ENCODE results near the gene EPHA8.

The EPHA8 gene

DNA sequence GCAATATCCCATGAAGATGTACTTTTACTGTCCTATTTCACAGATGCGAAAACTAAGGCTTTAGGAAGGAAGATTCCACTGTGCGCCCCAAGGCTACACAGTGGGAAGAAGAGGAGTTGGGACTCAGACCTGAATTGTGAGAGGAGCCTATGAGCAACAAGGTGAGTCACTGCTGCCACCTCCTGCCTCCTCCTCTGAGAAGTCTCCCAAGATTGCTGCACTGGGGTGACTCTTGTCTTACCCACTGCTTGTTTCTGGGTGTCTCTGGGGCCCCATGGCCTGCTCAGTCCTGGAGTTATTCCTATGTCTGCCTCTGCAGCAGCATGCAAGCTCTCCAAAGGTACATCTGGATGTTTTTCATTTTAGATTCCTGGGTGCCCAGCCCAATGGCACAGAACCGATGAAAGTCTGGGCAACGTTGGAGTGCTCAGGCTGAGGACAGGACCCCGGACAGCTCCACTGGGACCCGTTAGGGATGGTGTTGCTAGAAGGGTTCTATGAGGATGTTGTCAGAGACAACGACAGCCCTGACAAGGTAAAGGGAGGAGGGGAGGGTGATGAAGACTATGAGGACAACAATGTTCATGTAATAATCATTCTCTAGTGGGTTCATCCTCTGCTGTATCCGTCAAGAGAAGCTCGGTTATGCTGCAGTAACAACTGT is 62.1 kb downstream of the EPHA8 start:
- no peak for DNase-seq

DNA sequence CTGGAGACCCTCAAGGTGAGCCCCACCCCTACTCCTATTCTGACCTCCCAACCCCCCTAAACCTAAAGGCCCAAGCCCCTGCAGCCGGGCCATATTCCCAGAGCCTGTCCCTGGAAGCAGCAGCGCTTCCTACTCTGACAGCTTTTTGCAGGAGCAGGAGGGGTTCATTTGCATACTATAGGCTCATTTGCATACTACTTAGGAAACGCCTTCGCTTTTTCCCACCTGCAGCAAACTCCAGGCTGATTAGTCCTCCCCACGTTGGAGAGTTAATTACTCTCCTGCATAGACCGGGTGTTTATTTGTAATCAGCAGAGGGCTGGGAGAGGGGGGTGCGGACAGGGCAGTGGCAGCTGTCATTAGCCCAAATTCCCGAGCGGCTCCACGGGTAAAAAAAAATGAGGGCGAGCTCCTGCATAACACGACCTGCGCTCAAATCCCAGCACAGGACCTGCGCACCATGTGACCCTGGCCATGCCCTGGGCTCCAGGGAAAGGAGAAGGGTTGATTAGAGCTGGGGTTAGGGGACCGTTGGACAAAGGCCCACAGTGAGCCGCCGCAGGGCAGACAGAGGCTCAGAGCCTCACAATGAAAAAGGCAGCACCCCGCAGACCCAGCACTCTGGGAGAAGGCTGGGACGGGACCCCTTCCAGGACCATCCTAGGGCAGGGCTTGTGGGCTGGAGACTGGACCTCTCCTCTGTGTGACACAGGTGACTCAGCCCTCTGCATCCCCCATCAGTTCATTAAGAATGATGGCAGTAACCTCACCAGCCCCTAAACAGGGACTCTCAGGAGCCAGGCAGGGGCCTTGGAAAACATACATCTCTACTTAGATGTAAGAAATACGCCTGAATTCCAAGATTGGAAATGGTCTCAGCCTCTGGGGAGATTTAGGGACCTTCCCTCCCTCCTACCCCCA is 63.2 kb downstream of the EPHA8 start:
- peak; percentile 12 for DNase-seq

DNA sequence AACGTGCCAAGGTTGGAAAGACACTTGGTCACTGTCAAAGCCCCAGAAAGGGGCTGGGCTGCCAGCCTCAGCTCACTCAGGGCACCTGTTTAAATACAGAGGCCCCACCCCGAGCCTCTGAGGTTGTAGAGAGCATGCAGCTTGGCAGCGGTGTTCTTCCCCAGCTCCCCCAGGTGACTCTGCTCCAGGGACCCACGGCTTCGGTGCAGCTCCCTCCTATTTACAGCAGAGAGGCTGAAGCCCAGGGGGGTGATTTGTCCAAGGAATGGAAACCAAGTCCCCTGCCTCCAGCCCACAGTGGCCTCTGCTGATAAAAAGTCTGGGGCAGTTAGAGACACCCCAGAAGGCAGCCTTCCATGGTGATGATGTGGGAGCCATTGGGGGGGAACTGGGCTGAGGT is 64.0 kb downstream of the EPHA8 start:
- DNase-seq, result peak; percentile 72

DNA sequence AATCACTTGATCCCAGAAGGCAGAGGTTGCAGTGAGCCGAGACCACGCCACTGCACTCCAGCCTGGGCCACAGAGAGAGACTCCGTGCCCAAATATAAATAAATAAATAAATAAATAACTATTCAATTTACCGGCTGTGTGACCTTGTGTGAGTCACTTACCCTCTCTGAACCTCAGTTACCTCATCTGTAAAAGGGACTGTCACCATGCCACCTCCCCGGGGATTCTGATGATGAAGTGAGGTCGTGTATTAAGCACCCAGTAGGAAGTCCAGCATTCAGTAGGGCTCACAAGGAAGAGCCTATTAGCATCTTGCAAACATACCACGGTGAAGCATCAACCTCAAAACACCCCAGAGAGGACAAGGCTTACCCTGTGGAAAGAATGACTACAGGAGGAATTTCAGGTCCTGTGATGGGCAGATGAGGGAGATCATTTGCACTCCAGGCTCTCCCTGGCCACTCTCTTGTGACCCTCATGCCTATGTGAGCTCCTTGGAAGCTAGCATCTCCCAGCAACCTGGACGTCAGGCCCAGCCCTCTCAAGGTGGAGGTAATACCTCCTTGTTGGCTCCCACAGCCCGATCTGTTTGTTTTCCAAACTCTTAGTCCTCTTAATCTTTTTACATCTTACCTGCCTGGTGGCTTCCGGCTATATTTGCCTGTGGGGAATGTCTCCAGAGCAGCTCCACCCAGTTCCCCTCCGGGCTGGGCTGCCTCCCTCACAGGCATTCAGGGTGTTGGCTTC is 65.6 kb downstream of the EPHA8 start:
- no peak for DNase-seq

DNA sequence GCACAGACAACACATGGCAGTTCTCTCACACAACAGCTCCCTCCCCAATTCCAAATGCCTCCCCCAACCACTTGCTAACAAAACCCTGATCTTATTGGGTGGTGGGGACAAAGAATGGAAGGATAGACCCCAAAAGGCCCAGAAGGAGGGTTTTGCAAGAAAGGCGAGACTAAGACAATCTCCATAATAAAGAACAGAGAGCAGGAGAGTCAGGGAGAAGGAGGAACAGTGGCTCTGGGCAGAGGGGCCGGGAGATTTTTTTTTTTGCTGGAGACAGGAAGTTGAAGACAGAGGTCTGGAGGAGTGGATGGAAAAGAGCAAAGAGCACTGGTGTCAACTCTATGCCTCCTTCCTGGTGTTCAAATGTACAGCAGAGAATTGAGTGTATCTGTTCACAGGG is 66.6 kb downstream of the EPHA8 start:
- no peak for DNase-seq

DNA sequence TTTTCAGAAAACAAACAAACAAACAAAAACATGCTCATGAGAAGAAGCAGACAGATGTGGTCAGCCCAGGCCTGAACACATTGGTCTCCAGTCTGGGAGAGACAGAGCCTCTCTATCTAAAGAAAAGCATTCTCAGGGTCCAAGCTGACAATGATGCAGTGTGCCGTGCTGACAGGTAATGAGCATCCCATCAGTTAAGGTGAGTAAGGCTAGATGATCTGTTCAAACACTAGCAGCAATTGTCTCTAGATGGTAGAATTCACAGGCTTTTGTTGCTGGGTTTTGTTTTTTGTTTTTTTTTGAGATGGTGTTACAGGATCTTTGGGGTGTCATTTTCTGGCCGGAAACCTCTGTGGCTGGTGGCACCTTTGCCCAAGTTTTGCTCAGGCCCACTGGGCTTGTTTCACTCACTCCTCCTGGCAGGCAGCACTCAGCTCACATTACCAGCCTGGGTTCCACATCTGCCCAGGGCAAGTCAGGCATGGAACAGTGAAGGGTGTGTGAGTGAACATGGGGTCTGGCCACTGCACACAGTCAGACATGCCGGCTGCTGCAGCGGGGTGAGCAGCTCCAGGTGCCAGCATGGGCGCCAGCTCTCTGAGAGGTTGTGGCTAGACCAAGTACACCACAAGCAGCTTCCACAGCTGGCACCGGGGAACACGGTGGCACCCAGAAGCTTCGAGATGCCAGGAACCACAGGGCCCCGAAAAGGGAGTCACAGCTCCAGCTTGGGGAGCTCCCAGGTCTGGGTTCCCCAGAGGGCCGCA is 70.6 kb downstream of the EPHA8 start:
- no peak for DNase-seq

DNA sequence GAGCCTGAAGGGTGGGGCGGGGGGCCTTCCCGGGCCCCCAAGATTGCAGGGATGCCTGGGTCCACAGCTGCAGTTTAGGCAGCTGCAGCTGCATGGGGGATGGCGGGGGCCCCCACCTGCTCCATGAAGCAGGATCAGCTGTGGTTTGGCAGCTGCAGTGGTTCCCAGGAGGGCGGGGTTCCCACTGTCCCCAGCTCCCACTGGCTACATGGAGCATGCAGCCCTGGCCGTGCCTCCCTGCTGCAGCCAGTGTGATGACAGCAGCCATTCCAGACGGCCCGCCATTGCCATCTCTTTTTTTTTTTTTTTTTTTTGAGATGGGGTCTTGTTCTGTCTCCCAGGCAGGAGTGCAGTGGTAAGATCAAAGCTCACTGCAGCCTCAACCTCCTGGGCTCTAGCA is 72.1 kb downstream of the EPHA8 start:
- DNase-seq, result no peak

DNA sequence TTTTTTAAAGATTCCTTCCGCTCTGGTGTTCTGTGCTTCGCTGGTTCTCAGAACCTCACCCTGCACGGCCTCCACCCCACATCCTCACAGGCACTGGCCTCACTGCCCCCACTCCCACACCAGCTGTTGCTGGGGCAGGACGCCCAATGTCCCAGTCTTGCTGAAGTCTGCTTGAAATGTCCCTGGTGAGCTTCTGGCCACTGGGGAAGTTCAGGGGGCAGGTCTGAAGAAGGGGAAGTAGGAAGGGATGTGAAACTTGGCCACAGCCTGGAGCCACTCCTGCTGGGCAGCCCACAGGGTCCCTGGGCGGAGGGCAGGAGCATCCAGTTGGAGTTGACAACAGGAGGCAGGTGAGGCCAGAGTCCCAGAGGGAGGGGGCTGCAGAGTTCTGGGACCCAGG is 73.1 kb downstream of the EPHA8 start, which contains the start of gene C1QA:
Gene C1QA, plus strand, starts transcription at position 276 of the 400 bp plus-strand sequence. CDS start 989 bp downstream, outside the sequence.
- DNase-seq, result no peak

DNA sequence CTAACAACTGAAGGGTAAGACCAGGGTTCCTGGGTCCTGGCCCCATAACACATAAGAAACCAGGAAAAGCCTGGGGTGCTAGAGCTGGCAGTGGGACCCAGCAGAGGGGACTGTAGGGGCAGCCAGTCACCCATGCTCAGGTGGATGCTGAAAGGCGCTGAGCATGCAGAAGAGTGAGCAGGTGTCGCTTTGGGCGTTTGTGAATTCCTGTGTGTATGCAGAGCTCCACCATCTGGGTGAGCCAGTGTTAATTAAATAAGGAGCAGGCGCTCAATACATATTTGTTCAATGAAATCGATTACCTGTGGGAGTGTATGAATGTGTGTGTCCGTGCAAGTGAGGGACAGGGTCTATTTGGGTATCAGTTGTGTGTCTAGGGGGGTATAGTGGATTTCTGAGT is 73.6 kb downstream of the EPHA8 start:
- peak; percentile 63 for DNase-seq

DNA sequence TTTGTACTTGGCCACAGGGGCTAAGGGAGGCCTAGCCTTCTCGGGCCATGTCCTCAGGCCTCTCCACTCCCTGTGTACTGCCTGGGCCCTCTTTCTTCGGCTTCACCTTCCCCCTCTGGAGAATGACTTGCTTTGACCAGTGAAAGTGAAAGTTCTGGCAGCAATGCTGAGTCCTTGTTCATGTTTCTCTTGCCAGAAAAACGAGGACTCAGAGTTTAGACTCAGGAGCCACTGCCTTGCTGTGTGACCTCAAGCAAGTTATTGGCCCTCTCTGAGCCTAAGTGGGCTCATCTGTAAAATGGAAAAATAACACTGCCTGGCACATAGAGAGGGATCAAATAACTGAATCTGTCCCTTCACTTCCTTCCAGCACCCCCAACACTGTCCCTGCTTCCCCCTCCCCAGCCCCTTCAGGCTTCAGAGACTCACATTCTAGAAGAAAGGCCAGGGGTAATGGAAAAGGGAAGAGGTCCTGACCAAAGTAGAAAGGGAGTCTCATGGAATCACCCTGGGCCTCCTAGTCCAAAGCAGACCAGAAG is 74.7 kb downstream of the EPHA8 start:
- no peak for DNase-seq

DNA sequence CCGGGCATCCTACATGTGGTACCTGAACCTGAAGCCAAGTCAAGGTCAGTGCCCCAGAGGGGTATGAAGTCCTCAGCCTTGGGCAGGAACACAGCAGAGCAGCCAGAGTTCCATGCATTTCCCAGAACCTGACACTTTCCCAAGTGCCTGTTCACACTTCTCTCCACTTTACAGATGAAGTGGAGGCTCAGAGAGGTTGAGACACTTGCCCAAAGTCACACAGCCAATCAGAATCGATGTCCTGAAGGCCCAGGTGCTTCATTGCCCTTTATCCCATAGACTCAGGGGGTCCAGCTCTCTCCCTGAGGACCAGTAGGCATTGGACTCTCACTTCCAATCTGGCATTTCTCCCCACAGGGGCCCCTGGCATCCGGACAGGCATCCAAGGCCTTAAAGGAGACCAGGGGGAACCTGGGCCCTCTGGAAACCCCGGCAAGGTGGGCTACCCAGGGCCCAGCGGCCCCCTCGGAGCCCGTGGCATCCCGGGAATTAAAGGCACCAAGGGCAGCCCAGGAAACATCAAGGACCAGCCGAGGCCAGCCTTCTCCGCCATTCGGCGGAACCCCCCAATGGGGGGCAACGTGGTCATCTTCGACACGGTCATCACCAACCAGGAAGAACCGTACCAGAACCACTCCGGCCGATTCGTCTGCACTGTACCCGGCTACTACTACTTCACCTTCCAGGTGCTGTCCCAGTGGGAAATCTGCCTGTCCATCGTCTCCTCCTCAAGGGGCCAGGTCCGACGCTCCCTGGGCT is 75.4 kb downstream of the EPHA8 start:
- no peak for DNase-seq

DNA sequence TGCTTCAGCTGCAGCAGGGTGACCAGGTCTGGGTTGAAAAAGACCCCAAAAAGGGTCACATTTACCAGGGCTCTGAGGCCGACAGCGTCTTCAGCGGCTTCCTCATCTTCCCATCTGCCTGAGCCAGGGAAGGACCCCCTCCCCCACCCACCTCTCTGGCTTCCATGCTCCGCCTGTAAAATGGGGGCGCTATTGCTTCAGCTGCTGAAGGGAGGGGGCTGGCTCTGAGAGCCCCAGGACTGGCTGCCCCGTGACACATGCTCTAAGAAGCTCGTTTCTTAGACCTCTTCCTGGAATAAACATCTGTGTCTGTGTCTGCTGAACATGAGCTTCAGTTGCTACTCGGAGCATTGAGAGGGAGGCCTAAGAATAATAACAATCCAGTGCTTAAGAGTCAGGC is 76.0 kb downstream of the EPHA8 start:
- DNase-seq, result no peak

DNA sequence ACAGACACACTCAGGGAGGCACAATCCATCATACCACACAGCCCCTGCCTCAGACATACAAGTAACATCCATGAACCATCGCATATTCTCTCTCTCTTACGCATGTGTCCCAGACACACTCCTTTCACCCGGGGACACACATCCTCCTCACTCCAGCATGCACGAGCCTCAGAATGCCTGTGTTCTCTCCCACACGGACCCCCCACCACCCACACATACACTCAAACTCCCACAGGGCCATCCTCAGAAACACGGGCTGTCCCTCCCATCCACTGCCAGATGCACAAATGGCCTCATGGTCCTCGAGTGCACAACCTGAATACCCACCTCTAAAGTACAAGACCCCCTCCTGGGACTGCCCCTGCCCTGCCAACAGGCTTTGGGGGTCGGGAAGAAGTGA is 78.0 kb downstream of the EPHA8 start:
- no peak for DNase-seq

DNA sequence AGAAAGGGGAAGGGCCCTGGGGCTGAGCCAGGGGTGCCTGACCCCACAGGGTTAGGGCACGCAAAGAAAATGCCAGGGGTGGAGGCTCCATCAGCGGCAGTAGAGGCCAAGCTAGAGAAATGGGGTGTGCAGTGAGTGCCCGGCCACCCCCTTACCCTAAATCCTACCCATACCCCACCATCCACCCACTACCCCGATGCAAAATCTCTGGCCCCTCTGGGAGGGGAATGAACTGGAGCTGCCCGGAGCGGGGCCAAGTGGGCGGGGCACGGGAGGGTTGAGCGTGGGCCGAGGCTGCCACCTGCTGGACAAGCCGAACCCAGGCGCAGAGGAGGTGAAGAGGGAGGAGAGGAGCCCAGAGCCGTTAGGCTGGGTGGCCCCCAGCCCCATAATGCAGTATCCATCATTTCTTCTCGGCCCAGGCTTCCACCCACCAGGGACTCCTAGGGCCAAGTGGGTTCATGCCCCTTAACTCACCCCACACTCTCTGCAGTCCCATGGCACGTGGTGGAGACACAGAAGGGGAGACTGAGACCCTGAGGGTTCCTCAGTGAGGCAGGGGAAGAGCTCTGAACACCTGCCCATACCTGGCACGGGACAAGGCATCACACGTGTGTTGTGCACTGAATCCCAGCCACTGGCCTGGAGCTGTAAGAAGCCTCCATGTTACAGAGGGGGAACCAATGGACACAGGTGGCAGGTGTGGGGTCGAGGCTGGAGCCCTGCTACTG is 78.8 kb downstream of the EPHA8 start:
- DNase-seq, result peak; percentile 46

DNA sequence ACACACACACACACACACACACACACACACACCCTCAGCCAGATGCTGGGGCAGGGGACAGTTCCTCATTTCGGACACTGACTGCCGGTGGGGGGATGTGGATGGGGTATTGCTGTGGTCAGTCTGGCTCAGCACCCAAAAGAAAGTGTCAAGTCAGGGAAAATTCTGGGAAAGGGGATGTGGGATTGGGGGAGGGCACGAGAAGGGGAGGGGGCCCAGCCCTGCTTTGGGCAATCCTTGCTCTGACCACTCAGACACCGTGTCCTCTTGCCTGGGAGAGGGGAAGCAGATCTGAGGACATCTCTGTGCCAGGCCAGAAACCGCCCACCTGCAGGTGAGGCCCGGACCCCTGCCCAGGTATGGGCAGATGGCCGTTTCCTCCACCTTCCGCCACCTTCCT is 80.1 kb downstream of the EPHA8 start, which contains the start of gene C1QC:
Gene C1QC, plus strand, starts transcription at position 253 of the 400 bp plus-strand sequence. CDS start 391 bp downstream, outside the sequence.
- DNase-seq, result no peak

DNA sequence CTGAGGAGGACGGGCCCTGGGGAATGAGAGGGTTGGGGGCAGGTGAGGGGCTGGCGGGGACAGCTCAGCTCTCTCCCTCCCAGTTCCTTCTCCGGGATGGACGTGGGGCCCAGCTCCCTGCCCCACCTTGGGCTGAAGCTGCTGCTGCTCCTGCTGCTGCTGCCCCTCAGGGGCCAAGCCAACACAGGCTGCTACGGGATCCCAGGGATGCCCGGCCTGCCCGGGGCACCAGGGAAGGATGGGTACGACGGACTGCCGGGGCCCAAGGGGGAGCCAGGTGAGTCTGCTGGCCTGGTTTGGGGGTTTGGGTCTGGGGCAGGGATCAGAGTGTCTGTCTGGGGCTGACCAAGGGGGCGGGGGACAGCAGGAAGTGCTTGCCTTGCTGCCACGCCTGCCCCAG is 80.6 kb downstream of the EPHA8 start:
- DNase-seq, result no peak

DNA sequence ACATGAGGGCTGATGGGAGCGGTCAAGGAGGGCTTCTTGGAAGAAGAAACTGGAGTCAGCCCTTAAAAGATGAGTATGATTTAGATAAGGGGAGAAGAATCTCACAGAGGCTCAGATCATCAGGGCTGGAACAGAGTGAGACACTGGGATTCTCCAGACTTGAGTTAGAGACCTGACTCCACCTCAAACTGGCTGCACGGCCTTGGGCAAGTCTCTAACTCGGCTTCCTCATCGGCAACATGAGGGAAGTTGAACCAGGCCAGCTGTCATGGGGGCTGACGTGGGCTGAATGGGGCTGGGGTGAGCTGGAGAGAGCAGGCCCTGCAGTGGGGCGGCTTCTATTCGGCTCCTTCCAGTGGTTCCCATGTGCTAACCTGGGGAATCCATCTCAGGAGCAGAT is 82.6 kb downstream of the EPHA8 start:
- DNase-seq, result no peak

DNA sequence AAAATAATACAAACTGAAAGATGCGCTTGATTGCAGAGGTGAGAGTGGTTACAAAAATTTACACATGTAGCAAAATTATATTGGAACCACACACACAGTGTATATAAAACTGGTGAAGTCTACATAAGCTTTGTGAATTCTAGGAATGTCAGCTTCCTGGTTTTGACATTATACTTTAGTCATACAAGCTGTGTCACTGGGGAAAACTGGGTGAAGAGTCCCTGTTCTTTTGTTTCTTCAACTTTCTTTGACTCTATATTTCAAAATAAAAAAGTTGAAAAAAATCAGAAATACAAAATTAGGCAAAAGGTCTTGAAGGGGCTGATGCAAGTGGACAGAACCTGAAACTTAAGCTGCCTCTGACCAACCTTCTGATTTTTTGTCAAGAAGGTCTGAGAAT is 83.1 kb downstream of the EPHA8 start:
- no peak for DNase-seq

DNA sequence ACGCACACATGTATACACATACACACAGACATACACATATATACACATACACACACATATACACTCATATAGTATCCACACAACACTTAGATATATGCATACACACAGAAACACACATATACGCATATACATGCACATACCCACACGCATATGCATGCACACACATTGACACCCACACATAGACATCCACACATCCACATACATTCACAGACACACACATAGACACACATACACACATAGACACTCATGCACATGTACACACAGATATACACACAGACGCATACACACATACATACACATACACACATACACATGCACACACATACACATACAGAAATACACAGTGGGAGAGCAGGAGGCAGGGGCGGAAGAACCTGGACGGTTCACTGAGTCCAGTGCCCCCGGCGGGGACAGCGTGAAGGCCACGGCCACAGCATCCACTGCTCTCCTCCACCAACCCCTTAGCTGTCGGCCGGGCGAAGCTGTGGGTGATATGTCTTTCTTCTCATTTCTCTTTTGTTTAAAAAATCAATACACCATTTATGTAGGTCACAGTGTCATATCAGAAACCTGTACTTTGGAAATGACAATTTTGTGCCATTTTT is 86.9 kb downstream of the EPHA8 start:
- DNase-seq, result no peak
